IPS-20b (cell line): ENCODE data around the gene NOXA1.
A peak's percentile ranks its signal among the peaks of the same experiment; 100 is the strongest.
"Not testable (repeated sequence)": the region's sequence is repeated elsewhere in the genome, so short reads cannot be mapped to it uniquely, and the experiment has no call there.

Source experiments
- H3K27ac ChIP-seq: one replicate; pipeline ENCODE4 v1.5.1; 2013; ENCODE audit warnings: low read length
- H3K27me3 ChIP-seq: 2 replicates; pipeline ENCODE4 v1.6.1; 2013; ENCODE audit warnings: mild to moderate bottlenecking, low read length, inconsistent platforms; ENCODE audit not compliant: insufficient read depth
- H3K36me3 ChIP-seq: 2 replicates; pipeline ENCODE4 v1.6.1; 2013; ENCODE audit warnings: low read depth, mild to moderate bottlenecking, inconsistent platforms, low read length, moderate library complexity; ENCODE audit not compliant: insufficient read depth
- H3K4me1 ChIP-seq: 2 replicates; pipeline ENCODE4 v1.6.1; 2013; ENCODE audit warnings: mild to moderate bottlenecking, control low read depth, inconsistent platforms, low read length, moderate library complexity; ENCODE audit not compliant: insufficient read depth
- H3K4me3 ChIP-seq: 2 replicates; pipeline ENCODE4 v1.5.1; 2013; ENCODE audit warnings: mild to moderate bottlenecking, low read length, inconsistent platforms
- H3K9ac ChIP-seq: 2 replicates; pipeline ENCODE4 v1.6.1; 2013; ENCODE audit warnings: low read depth, mild to moderate bottlenecking, inconsistent platforms, low read length, moderate library complexity
- H3K9me3 ChIP-seq: 2 replicates; pipeline ENCODE4 v1.6.1; 2013; ENCODE audit warnings: mild to moderate bottlenecking, low read depth, low read length, inconsistent platforms; ENCODE audit not compliant: insufficient read depth

NOXA1 gene

DNA sequence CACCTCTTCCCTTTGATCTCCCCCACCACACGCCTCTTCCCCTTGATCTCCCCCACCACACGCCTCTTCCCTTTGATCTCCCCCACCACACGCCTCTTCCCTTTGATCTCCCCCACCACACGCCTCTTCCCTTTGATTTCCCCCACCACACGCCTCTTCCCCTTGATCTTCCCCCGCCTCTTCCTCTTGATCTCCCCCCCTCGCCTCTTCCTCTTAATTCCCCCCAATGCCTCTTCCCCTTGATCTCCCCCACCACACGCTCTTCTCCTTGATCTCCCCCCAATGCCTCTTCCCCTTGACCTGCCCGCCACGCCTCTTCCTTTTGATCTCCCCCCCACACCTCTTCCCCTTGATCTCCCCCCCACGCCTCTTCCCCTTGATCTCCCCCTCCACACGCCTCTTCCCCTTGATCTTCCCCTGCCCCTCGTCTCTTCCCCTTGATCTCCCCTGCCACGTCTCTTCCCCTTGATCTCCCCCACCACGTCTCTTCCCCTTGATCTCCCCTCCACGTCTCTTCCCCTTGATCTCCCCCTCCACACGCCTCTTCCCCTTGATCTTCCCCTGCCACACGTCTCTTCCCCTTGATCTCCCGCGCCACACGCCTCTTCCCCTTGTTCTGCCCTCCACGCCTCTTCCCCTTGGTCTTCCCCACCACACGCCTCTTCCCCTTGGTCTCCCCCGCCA lies 27.5 kb downstream of the NOXA1 start:
- not testable (repeated sequence) for H3K27me3 ChIP-seq, H3K9me3 ChIP-seq, H3K4me3 ChIP-seq, H3K9ac ChIP-seq, H3K4me1 ChIP-seq, H3K27ac ChIP-seq
- H3K36me3 ChIP-seq: peaks cover 12% of the 10 kb centered on the region; the same call in 1 of the 2 replicates

DNA sequence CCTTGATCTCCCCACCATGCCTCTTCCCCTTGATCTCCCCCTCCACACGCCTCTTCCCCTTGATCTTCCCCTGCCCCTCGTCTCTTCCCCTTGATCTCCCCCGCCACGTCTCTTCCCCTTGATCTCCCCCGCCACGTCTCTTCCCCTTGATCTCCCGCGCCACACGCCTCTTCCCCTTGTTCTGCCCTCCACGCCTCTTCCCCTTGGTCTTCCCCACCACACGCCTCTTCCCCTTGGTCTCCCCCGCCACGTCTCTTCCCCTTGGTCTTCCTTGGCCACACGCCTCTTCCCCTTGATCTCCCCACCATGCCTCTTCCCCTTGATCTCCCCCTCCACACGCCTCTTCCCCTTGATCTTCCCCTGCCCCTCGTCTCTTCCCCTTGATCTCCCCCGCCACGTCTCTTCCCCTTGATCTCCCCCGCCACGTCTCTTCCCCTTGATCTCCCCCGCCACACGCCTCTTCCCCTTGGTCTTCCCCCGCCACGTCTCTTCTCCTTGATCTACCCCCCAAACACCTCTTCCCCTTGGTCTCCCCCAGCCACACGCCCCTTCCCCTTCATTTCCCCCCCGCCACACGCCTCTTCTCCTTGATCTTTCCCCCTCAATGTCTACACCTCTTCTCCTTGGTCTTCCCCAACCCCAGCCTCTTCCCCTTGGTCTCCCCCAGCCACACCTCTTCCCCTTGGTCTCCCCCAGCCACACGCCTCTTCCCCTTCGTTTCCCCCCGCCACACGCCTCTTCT lies 28.2 kb downstream of the NOXA1 start:
- H3K4me1 ChIP-seq, H3K27ac ChIP-seq, H3K9me3 ChIP-seq, H3K9ac ChIP-seq, H3K27me3 ChIP-seq, H3K4me3 ChIP-seq: not testable (repeated sequence)
- peaks cover 13% of the 10 kb centered on the region; the same call in 1 of the 2 replicates for H3K36me3 ChIP-seq

DNA sequence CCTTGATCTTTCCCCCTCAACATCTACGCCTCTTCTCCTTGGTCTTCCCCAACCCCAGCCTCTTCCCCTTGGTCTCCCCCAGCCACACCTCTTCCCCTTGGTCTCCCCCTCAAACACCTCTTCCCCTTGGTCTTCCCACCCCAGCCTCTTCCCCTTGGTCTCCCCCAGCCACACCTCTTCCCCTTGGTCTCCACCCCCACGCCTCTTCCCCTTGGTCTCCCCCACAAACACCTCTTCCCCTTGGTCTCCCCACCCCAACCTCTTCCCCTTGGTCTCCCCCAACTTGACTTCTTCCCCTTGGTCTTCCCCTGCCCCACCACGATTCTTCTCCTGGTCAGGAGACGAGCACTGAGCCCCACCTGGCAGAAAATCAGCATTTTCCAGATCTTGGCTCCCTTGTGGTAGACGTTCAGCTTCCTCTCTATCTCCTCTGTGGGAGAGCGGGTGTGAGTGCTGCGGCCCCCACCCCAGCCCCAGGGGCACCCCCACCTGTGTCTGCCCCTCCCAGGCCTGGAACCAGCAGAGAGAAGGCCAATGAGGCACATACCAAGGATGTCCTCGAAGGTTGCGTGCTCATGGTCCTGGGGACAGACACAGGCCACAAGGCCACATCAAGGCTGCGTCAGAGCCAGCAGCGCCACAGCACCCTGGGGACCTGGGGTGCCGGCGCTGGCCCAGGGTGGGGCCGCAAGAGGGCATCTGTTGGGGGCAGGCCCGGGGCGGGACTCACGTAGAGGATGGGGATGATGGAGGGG lies 29.0 kb downstream of the NOXA1 start:
- Histone ChIP-seq H3K27ac (no peak overlapping the region), H3K27me3 (no peaks in the 10 kb centered on the region), H3K4me1 (peaks cover 7% of the 10 kb centered on the region), H3K9ac (no peak overlapping the region), H3K4me3 (no peak overlapping the region), H3K36me3 (peaks cover 20% of the 10 kb centered on the region; the same call in 1 of the 2 replicates), H3K9me3 (no peaks in the 10 kb centered on the region)

DNA sequence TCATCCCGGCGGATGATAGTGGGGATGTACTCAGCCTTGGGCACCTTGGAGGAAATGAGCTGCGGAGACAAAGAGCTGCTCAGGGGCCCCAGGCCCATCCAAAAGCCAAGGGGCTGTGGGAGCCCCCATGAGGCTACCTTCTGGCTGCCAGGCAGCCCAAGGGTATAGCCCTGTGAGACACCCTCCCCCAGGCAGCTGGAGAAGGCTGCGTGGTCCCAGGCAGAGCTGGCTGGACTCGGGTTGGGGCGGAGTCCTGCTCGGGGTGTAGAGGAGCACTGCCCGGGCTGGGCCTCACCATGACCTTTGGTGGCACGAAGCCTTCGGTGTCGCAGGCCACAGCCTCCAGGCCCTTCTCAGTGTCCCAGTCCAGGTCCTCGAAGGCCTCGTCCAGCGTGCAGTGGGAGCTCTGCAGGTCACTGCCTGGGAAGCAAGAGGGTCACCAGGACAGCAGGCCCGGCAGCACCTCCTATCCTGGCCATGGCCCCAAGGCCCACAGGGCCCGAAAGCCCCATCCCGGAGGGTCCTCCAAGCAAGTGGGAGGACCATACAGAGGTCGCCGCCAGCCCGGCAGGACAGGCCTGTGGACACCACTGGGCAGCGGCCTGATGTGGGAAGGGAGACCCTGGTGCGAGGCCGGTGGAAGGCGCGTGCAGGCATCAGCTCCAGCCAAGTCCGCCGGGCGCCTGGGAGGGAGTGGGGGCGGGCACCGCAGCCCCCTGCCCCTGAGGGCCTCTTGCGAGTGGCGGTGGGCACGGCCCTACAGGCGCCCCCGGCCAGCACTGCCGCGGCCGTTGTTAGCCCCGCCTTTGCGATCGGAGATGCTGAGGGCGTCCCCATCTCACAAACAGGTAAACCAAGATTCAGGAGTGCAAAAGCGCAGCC lies 29.8 kb downstream of the NOXA1 start:
- Histone ChIP-seq H3K27me3 (no peaks in the 10 kb centered on the region), H3K4me3 (peak overlapping the region; percentile 64; the same call in 1 of the 2 replicates), H3K36me3 (peaks cover 21% of the 10 kb centered on the region; the same call in 1 of the 2 replicates), H3K27ac (no peak overlapping the region), H3K4me1 (peaks cover 9% of the 10 kb centered on the region), H3K9ac (no peak overlapping the region), H3K9me3 (no peaks in the 10 kb centered on the region)

DNA sequence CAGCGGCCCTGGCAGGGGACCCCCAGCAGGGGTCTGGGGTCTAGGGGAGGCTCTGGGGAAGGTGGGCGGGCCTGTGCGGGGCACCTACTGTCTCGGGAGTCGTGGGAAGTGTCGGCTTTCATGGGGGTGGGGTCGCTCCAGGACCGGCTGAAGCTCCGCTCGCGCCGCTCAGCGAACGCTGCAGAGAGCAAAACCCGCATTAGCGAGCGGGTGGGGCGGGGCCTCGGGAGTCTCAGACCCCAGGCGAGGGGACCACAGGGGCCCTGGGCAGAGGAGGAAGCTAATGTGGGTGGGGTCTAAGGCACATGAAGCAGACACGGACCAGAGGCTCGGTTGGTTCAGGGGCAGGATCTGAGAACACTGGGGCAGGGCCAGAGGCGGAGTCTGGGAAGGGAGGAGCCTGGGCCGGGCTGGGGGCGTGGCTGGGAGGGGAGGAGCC lies 30.5 kb downstream of the NOXA1 start:
- H3K4me1 ChIP-seq: peaks cover 10% of the 10 kb centered on the region
- no peak overlapping the region for H3K27ac ChIP-seq
- H3K9ac ChIP-seq: no peak overlapping the region
- peaks cover 21% of the 10 kb centered on the region; the same call in 1 of the 2 replicates for H3K36me3 ChIP-seq
- no peaks in the 10 kb centered on the region for H3K9me3 ChIP-seq
- no peaks in the 10 kb centered on the region for H3K27me3 ChIP-seq
- peak overlapping the region; percentile 64; the same call in 1 of the 2 replicates for H3K4me3 ChIP-seq

DNA sequence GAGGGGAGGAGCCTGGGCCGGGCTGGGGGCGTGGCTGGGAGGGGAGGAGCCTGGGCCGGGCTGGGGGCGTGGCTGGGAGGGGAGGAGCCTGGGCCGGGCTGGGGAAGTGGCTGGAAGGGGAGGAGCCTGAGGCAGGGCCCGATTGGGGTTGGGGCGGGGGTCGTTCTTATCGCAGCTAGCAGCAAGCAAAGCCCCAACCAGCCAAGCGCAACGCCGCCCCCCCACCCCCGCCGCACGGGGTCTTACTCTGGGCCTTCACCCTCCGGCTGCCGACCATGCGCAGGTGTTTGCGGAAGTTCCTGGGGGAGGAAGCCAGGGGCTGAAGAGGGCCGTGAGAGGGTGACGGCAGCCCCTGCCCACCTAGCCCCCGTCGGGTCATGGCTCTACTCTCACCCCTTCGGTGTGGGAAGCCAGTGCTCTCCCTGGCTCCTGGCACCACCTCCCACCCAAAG lies 31.0 kb downstream of the NOXA1 start:
- H3K4me3 ChIP-seq: peak overlapping the region; percentile 66; the same call in 1 of the 2 replicates
- H3K9me3 ChIP-seq: no peaks in the 10 kb centered on the region
- H3K36me3 ChIP-seq: peaks cover 18% of the 10 kb centered on the region; the same call in 1 of the 2 replicates
- H3K9ac ChIP-seq: peak overlapping the region; percentile 45; the same call in 1 of the 2 replicates
- peaks cover 10% of the 10 kb centered on the region for H3K4me1 ChIP-seq
- no peaks in the 10 kb centered on the region for H3K27me3 ChIP-seq
- no peak overlapping the region for H3K27ac ChIP-seq

DNA sequence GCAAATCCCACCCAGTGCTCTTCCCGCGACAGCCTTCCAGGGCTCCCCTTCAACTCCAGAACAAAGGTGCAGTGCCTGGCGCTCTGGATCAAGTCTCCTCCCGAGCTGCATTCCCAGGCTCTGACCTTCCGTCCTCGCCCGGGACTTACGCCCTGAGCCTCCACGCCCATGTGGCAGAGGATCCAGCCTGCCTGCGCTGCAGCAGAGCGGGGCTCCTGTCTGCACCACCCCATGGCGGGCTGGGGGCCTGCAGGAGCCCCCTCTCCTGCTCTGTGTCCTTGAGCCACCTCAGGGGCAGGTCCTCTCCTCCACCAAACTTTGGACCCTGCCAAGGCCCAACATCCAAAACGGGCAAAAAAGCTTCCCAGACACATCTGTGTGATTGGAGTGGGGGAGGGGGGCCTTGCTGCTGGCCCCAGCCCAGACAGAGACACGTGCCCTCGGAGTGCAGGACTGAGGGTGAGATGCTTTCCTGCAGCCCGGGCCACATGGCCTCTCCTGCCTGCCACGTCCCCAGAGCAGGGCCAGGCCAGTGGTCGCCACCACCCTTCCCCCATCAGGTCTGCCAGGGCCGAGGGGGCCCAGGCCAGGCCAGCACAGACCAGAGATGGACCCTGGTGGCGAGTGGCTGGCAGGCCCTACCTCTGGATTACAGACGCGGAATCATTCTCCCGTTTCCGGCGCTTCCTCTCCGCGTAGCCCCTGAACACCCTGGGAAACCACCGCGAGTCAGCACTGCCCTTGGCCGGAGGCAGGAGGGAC lies 31.6 kb downstream of the NOXA1 start:
- Histone ChIP-seq H3K4me3 (peak overlapping the region; percentile 66; the same call in 1 of the 2 replicates), H3K9ac (peak overlapping the region; percentile 45; the same call in 1 of the 2 replicates), H3K4me1 (peaks cover 10% of the 10 kb centered on the region), H3K27me3 (no peaks in the 10 kb centered on the region), H3K9me3 (no peaks in the 10 kb centered on the region), H3K36me3 (0 out of 2 replicates have a peak, but pooled peaks cover 12% of the 10 kb centered on the region), H3K27ac (no peak overlapping the region)

DNA sequence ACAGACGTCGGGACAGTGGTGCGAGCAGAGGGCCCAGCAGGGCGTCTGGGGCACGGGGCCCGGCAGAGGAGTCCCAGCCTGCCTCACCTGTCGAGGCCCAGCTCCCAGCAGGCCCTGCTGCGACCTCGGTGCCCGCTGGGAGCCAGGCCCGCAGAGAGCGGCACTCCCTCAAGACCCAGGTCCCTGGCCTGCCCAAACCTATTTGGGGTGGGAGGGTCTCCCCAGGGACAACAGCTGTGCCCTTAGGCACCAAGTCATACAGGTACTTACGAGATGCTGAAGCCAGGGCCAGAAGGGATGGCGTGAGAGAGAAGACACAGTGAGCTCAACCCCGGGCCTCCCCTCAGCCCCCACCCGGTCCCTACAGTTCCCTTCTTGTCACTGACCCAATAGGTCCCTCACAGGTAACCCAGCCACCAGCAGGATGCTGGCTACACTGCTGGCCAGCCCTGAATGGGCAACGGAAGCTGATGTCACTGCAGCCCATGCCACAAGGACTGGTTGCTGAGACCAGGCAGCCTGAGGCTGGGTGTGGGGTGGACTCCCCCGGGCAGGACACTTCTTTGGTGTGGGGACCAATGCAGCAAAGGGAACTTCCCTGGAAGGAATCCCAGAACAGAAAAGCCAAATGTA lies 32.3 kb downstream of the NOXA1 start:
- Histone ChIP-seq H3K4me1 (peaks cover 10% of the 10 kb centered on the region), H3K9me3 (no peaks in the 10 kb centered on the region), H3K4me3 (no peak overlapping the region), H3K27ac (no peak overlapping the region), H3K27me3 (peaks cover 4% of the 10 kb centered on the region), H3K9ac (no peak overlapping the region), H3K36me3 (0 out of 2 replicates have a peak, but pooled peaks cover 9% of the 10 kb centered on the region)

DNA sequence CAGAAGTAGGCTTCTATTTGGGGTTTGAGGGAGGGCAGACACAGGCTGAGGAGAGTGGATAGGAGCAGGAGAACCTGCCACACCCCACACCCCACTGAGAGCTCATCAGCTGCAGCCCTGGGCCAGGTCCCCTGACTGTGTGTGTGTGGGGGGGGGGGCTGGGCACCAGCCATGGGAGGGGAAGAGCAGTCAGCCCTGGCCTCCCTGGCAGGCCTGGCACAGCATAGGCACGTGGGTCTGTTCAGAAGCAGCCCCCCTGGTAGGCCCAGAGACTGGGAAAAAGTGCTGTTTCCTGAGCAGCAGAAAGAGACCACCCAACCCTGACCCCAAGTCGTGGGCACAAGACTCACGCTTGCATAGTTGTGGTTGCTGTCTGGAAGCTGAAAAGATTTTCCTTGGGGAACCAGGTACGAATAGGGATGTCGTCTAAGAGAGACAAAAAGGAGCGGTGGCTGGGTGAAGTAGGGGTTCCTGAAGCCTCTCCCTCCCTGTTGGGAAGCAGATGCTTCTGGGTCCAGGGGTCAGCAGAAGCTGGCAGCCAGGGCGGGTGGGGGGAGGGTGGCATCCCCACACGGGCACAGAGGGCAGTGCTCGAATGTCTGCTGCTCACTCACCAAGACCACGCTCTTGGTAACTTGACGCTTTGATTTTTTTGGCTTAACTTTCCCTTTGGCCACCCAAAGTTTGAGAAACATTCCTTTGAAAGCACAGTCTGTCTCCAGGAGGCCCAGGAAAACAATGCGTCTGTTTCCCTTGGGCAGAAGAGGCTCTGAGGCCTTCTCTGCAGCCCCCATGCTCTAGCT lies 33.1 kb downstream of the NOXA1 start:
- H3K4me1 ChIP-seq: peaks cover 10% of the 10 kb centered on the region
- 0 out of 2 replicates have a peak, but pooled peaks cover 9% of the 10 kb centered on the region for H3K36me3 ChIP-seq
- H3K9me3 ChIP-seq: no peaks in the 10 kb centered on the region
- peaks cover 12% of the 10 kb centered on the region for H3K27me3 ChIP-seq
- H3K4me3 ChIP-seq: no peak overlapping the region
- no peak overlapping the region for H3K27ac ChIP-seq
- H3K9ac ChIP-seq: no peak overlapping the region
